GM23338 (cell line): ENCODE results near the gene PLEKHO1. TPM values are rescaled to one million over a fixed set of nuclear protein-coding genes. Genes with fewer than 3 reads are reported as not detected.

ENCODE experiments used
- ATAC-seq: fragments of 200-7000 bp; cut with Tn5 transposase; 3 replicates; pipeline ENCODE4 v1.9.1; 2020
- DNase-seq: peaks from one replicate; pipeline ENCODE4 v3.0.0-alpha.2; 2015; ENCODE audit warnings: low spot score
- H2AFZ ChIP-seq: fragments of 200-600 bp; sonication (generic); 2 replicates; pipeline ENCODE4 v1.8.0; 2016; ENCODE audit warnings: antibody characterized with exemption, mild to moderate bottlenecking, moderate library complexity
- H3F3A ChIP-seq: fragments of 200-600 bp; sonication (generic); replicated peaks from 2 replicates; pipeline ENCODE4 v1.8.0; 2017; ENCODE audit warnings: antibody characterized with exemption, mixed run types, low read depth
- H3K27ac ChIP-seq: fragments of 200-600 bp; sonication (generic); 2 replicates; pipeline ENCODE4 v1.6.1; 2016; ENCODE audit warnings: low read depth
- H3K27me3 ChIP-seq: fragments of 200-600 bp; sonication (generic); 2 replicates; pipeline ENCODE4 v1.8.0; 2016; ENCODE audit warnings: mild to moderate bottlenecking, mixed run types, moderate library complexity; ENCODE audit not compliant: insufficient read depth
- H3K36me3 ChIP-seq: fragments of 200-600 bp; sonication (generic); 2 replicates; pipeline ENCODE4 v1.8.0; 2016; ENCODE audit warnings: mild to moderate bottlenecking; ENCODE audit not compliant: insufficient read depth
- H3K4me1 ChIP-seq: fragments of 200-600 bp; sonication (generic); 2 replicates; pipeline ENCODE4 v1.8.0; 2016; ENCODE audit warnings: mild to moderate bottlenecking, moderate library complexity; ENCODE audit not compliant: insufficient read depth
- H3K4me2 ChIP-seq: fragments of 200-600 bp; sonication (generic); 2 replicates; pipeline ENCODE4 v1.7.1; 2017; ENCODE audit warnings: mixed run types
- H3K4me3 ChIP-seq: fragments of 200-600 bp; sonication (generic); 2 replicates; pipeline ENCODE4 v1.6.1; 2016; ENCODE audit warnings: mixed run types
- H3K79me2 ChIP-seq: fragments of 200-600 bp; sonication (generic); replicated peaks from 2 replicates; pipeline ENCODE4 v1.8.0; 2017; ENCODE audit warnings: mild to moderate bottlenecking; ENCODE audit not compliant: insufficient read depth
- H3K9me2 ChIP-seq: fragments of 200-600 bp; sonication (generic); 2 replicates; pipeline ENCODE4 v1.8.0; 2017; ENCODE audit not compliant: insufficient read depth
- H4K20me1 ChIP-seq: fragments of 200-600 bp; sonication (generic); replicated peaks from 2 replicates; pipeline ENCODE4 v1.8.0; 2017; ENCODE audit warnings: mild to moderate bottlenecking; ENCODE audit not compliant: insufficient read depth
- H3K27ac Mint-ChIP-seq: 2 replicates; pipeline ENCODE4 v1.8.0; 2020; ENCODE audit warnings: inconsistent platforms, mild to moderate bottlenecking, moderate library complexity, mixed read lengths
- H3K27me3 Mint-ChIP-seq: 3 replicates; pipeline ENCODE4 v1.8.0; 2022; ENCODE audit warnings: low read depth, mild to moderate bottlenecking, moderate library complexity, mixed read lengths, inconsistent platforms; ENCODE audit not compliant: insufficient read depth, poor library complexity
- H3K36me3 Mint-ChIP-seq: 3 replicates; pipeline ENCODE4 v1.8.0; 2021; ENCODE audit warnings: low read depth, mild to moderate bottlenecking, inconsistent platforms, moderate library complexity, mixed read lengths
- H3K4me1 Mint-ChIP-seq: 3 replicates; pipeline ENCODE4 v1.8.0; 2020; ENCODE audit warnings: mild to moderate bottlenecking, inconsistent platforms, mixed read lengths
- H3K4me3 Mint-ChIP-seq: 3 replicates; pipeline ENCODE4 v1.8.0; 2021; ENCODE audit warnings: moderate library complexity, mild to moderate bottlenecking, inconsistent platforms, mixed read lengths
- H3K9me3 Mint-ChIP-seq: 3 replicates; pipeline ENCODE4 v1.8.0; 2020; ENCODE audit warnings: moderate library complexity, mild to moderate bottlenecking, inconsistent platforms, mixed read lengths
- CREB1 ChIP-seq: fragments of 250-450 bp; sonication (Bioruptor Pico); IDR thresholded peaks from 2 replicates; pipeline ENCODE4 v1.5.0; 2020; ENCODE audit warnings: low read depth, mild to moderate bottlenecking, moderate library complexity
- CTCF ChIP-seq, 2 experiments: fragments of 200-600 bp in 1 of 2; sonication (generic) in 1 of 2; conservative IDR thresholded peaks; 2 replicates each; pipeline versions ENCODE4 v1.5.1 to v1.6.1; 2016 to 2017; ENCODE audit warnings: antibody characterized with exemption in 2 of 2, low read depth in 2 of 2, mild to moderate bottlenecking in 2 of 2, moderate library complexity in 1 of 2
- ETS1 ChIP-seq: IDR thresholded peaks from 2 replicates; pipeline ENCODE4 v1.6.1; 2016; ENCODE audit warnings: antibody characterized with exemption
- EZH2 ChIP-seq: fragments of 200-600 bp; sonication (generic); IDR thresholded peaks from one replicate; pipeline ENCODE4 v1.8.0; 2017; ENCODE audit warnings: antibody characterized with exemption, mild to moderate bottlenecking, low read depth; ENCODE audit not compliant: unreplicated experiment
- EZH2phosphoT487 ChIP-seq: fragments of 200-600 bp; sonication (generic); IDR thresholded peaks from one replicate; pipeline ENCODE4 v1.8.1; 2018; ENCODE audit warnings: antibody characterized with exemption; ENCODE audit not compliant: unreplicated experiment
- JUNB ChIP-seq: IDR thresholded peaks from one replicate; pipeline ENCODE4 v1.6.1; 2016; ENCODE audit warnings: antibody characterized with exemption; ENCODE audit not compliant: unreplicated experiment
- NANOG ChIP-seq: IDR thresholded peaks from 2 replicates; pipeline ENCODE4 v1.6.1; 2016; ENCODE audit warnings: antibody characterized with exemption, borderline replicate concordance
- POLR2AphosphoS5 ChIP-seq: IDR thresholded peaks from 2 replicates; pipeline ENCODE4 v1.6.1; 2016; ENCODE audit warnings: antibody characterized with exemption, low read depth
- REST ChIP-seq: IDR thresholded peaks from one replicate; pipeline ENCODE4 v1.6.1; 2018; ENCODE audit warnings: antibody characterized with exemption; ENCODE audit not compliant: unreplicated experiment
- STAT1 ChIP-seq: IDR thresholded peaks from one replicate; pipeline ENCODE4 v1.6.1; 2016; ENCODE audit warnings: antibody characterized with exemption; ENCODE audit not compliant: unreplicated experiment
- ZNF114 ChIP-seq: fragments of 250-450 bp; sonication (Bioruptor Pico); IDR thresholded peaks from 2 replicates; pipeline ENCODE4 v1.5.0; 2020; ENCODE audit warnings: mild to moderate bottlenecking, moderate library complexity
- ZNF331 ChIP-seq: fragments of 250-450 bp; sonication (Bioruptor Pico); IDR thresholded peaks from 2 replicates; pipeline ENCODE4 v1.5.0; 2020; ENCODE audit warnings: low read depth, mild to moderate bottlenecking, moderate library complexity
- ZNF462 ChIP-seq: fragments of 250-450 bp; sonication (Bioruptor Pico); IDR thresholded peaks from 2 replicates; pipeline ENCODE4 v1.5.0; 2020; ENCODE audit warnings: mild to moderate bottlenecking, moderate library complexity
- polyA plus RNA-seq: library from polyadenylated mRNA; unstranded; fragments of >200 nt; fragmentation: Nextera tagmentation; extraction: Ambion mirVana; gene quantifications from 2 replicates; pipeline ENCODE4 v1.2.1, GENCODE V29; 2016
- total RNA-seq: library from RNA; depleted of rRNA; stranded (reverse); fragments of >200 nt; shearing (Covaris generic); gene quantifications from 2 replicates; pipeline ENCODE4 v1.2.3, GENCODE V29; 2014

Gene PLEKHO1
- total and polyA plus RNA-seq, 2 experiments from 2014 or later: 34.3 to 36.7 TPM

GRCh38 chr1:150154143-150154542 is 4.4 kb downstream of the PLEKHO1 start:
- 0 out of 2 replicates have a peak overlapping the region, but pooled peaks have one; percentile 10 for H3K27ac Mint-ChIP-seq
- TF ChIP-seq ZNF114 (CRISPR knock-in tag) (no peak), EZH2 (no peak), CREB1 (CRISPR knock-in tag) (no peak), STAT1 (no peak), CTCF (conservative IDR thresholded peaks at IDR 0.05; ENCODE audit: low read depth in 2 of 2) (no peak), REST (no peak), ETS1 (no peak), NANOG (no peak), ZNF462 (no peak), JUNB (no peak), ZNF331 (CRISPR knock-in tag) (no peak), POLR2AphosphoS5 (no peak), EZH2phosphoT487 (no peak)
- peaks cover 16% of the 10 kb centered on the region for H3K79me2 ChIP-seq
- H3K4me3 Mint-ChIP-seq: no peak overlapping the region
- no peak for DNase-seq
- peaks cover 64% of the 10 kb centered on the region for H3K36me3 Mint-ChIP-seq
- peaks cover 30% of the 10 kb centered on the region for H3K36me3 ChIP-seq
- H3K27me3 ChIP-seq: peaks cover 17% of the 10 kb centered on the region
- peaks cover 4% of the 10 kb centered on the region; the same call in 1 of the 2 replicates for H4K20me1 ChIP-seq
- no peak overlapping the region for H3K4me3 ChIP-seq
- ATAC-seq: no peak
- H3K9me3 Mint-ChIP-seq: no peaks in the 10 kb centered on the region
- no peaks in the 10 kb centered on the region for H3K9me2 ChIP-seq
- H3F3A ChIP-seq: no peaks in the 10 kb centered on the region; the same call in 1 of the 2 replicates
- H3K4me2 ChIP-seq: no peak overlapping the region
- H3K4me1 ChIP-seq: peaks cover 12% of the 10 kb centered on the region
- no peak overlapping the region for H3K27ac ChIP-seq
- peaks cover 7% of the 10 kb centered on the region for H3K27me3 Mint-ChIP-seq
- peaks cover 18% of the 10 kb centered on the region for H3K4me1 Mint-ChIP-seq
- H2AFZ ChIP-seq: no peak overlapping the region
